H54 (cell line): ENCODE measurements around the gene DNM1.

Experiments used
- DNase-seq: peaks from one replicate; pipeline ENCODE4 v3.0.0; 2011; ENCODE audit warnings: low spot score, mixed read lengths; ENCODE audit not compliant: insufficient read length
- FAIRE-seq: peaks from 3 replicates; lab custom pipeline; 2011; peaks lifted over from hg19 to GRCh38; lab: Jason Lieb, UNC
- POLR2A ChIP-seq: IDR thresholded peaks from 2 replicates; pipeline ENCODE4 v1.6.1; 2011; ENCODE audit warnings: low read depth, mild to moderate bottlenecking, low read length

Gene DNM1

DNA sequence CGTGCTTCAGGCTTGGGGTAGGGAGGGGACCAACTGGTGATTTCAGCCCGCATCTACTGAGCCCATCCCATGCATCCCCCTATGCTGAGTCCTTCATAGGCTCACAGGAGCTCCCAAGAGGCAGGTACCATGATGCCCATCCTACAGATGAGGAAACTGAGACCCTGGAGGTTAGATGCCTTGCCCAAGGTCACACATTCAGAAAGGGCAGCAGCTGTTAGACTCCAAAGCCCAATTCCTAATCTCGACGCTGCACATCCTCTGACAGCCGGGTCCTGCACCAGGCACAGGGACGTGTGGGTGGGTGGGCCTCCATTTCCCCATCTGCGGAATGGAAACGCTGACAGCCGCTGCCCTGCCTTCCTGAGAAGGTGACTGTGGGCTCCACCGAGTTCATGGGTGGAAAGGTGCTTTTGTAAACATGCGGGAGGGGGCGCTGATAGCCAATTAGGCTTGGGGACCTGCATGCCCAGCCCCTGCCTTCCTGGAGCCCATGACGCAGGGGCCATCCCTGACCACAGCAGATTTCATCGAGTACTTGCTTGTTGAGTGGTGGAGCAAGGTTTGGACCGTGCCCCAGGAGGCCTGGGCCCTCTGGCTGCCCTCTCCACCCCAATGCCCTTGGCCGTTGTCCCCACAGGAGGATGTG lies 2.2 kb downstream of the DNM1 start:
- FAIRE-seq, result no peak
- DNase-seq, result no peak
- TF ChIP-seq POLR2A, result no peak

DNA sequence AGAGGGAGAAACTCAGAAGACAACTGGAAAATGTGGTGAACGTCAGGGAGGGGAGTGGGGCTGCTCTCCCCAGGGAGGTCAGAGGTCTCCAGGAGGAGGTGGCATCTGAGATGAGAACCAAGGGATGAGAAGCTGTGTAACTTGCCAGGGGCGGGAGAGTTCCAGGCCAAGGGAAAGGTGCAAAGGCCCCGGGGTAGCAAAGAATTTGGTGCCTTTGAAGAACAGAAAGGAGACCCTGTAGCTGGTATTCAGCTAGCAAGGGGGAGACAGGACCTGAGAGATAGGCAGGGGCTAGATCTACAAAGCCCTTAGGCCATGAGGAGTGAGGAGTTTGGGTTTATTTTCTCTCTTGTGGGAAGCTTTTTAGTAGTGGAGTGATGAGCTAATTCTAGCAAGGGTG lies 3.3 kb downstream of the DNM1 start:
- FAIRE-seq, result no peak

DNA sequence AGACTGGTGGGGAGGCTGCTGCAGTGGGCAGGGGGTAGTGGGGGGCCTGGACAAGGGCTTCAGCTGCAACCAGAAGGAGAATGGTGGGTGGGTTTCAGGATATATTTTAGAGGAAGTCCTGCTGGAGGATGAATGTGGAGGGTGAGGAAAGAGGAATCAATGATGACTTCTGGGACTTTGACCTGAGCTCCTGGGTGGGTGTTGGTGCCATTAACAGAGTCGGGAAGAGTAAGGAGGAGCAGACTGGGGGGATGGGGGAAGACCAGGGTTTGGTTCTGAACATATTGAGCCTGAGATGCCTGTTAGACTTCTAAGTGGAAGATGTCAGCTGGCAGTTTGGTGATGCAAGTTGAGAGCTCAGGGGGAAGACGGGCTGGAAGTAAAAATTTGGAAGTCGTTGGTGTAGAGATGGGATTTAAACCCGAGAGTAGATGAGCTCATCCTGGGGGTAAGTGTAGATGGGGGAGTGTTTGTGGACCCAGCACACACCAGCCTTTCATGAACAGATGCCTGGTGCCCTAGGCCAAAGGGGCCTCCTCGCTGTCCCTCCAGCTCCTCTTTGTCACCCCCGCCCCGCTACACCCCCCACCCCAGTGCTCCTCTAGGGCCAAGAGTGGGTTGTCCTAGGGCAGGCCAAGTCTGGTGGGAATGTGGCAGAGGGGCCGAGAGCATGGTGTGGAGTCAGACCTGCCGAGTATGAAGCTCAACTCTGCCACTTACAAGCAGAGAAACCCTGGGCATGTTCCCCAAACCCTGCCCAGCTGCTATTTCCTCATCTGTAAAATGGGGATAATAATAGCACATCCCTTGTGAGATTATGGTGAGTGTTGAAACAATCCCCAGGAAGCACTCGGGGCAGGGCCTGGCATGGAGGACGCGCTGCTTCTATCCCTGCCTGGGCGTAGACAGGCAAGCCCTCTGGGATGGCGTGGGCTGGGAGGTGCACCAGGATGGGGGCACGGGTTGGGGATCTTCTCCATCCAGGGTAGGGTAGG lies 4.0 kb downstream of the DNM1 start:
- DNase-seq (no peak), FAIRE-seq (no peak)
- TF ChIP-seq POLR2A, result no peak

More for the DNA sequence above, 3.3 kb downstream of the DNM1 start:
- TF ChIP-seq POLR2A, result no peak
- no peak for DNase-seq

DNA sequence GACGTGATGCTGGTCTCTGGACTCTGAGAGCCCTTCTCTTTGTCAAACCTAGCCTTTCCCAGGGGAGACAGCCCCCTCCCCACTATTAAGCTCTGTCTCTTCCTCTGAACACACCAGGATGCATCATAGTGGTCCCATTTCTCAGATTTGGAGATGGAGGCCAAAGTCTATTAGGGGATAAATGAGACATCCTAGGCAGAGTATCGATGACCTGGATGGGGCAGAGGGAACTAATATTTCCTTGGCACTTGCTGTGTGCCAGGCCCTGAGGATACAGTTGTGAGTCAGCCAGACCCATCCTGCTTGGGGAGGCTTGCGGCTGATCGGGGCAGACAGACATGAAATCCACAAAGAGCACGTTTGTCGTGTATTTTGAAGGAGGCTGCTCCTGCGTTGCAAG lies 5.2 kb downstream of the DNM1 start:
- TF ChIP-seq POLR2A, result no peak
- FAIRE-seq (no peak), DNase-seq (no peak)

DNA sequence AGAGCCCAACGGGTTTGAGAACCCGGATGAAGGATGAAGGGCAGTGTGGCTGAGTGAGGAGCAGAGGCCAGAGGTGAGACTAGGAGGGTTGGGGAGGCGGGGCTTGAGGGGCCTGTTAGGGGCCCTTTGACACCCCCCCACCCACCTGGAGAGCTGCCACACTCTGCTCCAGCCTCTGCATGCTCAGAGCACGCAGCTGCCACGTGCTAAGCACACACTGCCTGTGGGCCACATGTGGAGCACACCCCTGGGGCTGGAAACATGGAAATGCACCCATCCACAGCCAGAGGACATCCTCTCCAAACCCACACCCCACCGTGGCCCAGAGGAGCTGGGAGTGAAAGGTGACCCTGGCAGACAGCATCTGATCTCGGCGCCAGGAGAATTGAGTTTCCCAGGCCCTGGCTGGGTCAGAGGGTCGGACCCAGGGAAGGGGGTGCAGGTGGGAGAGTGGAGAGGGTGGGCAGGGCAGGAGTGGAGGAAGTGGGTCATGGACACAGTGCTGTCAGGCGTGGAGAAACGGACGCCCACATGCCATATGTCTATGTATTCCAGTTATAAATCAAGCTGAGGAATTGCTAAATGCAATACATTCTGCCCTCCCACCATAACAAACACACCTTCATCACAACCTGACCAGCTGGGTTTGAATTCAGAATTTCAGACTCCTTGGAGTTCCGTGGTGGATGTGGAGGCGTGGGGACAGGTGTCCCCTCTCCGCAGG lies 5.9 kb downstream of the DNM1 start:
- no peak for TF ChIP-seq POLR2A
- DNase-seq (no peak), FAIRE-seq (no peak)

DNA sequence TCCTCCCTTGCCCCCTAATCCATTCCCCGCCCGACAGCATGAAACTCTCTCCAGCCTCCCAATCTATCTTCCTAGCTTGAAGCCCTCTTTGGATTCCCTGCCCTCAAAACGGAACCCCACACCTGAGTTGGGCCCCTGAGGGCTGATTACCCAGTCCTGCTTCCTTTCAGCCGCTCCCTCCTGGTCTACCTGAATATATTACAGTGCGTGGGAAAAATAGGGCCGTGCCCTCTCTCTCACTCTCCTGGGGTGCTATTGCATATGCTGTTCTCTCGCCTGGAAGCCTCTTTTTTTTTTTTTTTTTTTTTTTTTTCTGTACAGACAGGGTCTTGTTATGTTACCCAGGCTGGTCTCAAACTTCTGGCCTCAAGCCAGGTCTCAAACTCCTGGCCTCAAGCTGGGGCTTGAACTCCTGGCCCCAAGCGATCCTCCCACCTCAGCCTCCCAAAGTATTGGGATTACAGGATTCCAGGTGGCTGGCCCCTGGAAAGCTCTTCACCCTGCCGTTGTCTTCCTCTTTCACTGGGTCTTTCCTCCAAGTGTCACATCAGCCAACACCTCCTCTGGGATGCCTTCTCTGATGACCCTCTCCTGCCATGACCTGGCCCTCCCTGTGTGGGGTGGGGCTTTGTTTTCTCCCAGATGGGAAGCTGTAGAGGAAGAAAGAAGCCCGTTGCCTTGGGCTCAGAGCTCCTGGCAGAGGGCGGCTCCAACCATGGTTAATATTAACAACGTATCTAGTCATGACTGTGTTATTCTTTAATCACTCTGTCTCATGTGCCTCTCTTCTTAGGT lies 8.2 kb downstream of the DNM1 start:
- FAIRE-seq (no peak), DNase-seq (no peak)
- TF ChIP-seq POLR2A, result no peak

DNA sequence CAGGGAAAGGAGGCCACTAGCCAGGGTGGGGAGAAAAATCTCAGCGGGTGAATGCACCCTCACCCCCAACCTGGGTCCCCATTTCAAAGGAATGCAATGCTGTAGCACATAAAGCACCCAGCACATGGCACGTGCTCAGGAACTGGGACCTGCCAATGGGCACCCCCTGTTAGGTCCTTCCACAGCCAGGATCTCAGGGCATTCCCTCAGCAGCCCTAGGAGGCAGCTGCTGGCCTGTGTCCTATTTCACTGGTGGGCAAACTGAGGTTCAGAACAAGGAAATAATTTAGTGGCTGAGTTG lies 8.8 kb downstream of the DNM1 start:
- DNase-seq, result no peak
- no peak for FAIRE-seq
- no peak for TF ChIP-seq POLR2A

DNA sequence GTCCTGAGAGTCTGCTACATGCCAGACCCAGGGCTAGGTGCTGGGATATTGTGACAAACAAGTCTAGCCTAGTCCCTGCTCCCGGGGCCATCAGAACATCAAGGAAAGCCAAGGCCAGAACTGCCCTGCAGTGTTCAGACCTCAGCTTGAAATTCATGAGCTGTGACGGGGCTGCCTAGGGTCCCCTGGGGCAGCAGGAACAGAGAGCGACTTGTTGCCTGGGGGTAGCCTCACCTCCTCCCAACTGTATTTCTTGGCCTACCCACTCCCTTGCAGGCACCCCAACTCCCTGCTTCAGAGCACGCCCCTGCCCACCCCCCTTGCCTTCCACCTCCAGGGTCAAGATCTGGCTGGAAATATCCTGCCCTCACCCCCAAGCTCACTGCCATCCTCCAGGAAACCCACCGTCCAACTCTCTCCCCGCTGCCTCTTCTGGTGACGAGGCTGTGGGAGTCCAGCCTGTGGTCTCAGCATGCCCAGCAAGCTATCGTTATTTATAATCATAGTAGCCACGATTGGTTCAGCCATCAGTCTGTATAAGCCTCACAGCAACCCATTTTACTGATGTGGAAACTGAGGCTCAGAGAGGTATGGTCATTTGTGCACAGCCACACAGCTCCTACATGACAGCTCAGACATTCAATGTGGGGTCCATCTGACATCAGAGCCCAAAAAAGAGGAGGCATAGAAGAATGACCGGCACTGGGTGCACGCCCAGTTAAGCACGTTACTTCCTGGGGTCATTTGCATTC lies 10.7 kb downstream of the DNM1 start:
- TF ChIP-seq POLR2A, result no peak
- FAIRE-seq (no peak), DNase-seq (no peak)

DNA sequence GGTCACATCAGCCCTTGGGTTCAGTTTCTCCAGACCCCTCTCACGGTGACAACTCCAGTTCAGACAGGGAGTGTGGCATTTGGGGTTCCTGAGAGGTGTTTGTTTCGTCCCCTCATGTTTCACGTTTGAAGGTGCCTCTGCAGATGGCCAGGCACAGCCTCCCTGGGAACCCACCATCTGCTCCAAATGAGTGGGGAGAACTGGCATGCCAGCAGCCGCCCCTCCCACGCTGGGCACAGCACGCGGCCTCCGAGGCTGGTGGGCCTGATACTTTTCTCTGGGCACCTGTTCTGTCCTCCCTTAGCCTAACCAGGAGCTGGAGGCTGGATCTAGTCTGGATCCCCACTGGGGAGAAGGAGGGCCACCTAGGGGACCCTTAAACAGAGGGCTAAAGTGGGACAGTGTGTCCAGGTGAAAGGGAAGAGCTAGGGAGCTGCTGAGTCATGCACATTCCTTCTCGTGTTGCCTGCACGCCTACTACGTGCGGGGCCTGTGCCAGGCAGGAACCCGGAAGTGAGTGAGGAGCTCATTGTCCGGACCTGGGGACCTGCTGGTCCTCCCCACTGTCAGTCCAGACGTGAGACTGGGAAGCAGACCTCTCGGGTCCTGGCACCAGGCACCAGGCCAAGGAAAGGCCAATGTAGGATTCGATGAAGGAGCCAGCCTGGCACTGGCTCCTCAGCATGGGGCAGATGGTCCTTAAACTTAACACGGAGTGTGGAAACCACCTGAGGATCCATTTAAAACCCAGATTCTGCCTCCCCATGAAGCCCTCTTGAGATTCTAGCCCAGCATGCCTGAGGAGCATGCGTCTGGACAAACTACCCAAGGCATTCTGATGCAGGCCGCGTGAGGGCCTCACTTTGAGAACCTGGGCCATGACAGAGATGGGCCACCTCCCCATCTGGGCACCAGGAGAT lies 11.7 kb downstream of the DNM1 start:
- peak; percentile 72 for DNase-seq
- no peak for TF ChIP-seq POLR2A
- no peak for FAIRE-seq

DNA sequence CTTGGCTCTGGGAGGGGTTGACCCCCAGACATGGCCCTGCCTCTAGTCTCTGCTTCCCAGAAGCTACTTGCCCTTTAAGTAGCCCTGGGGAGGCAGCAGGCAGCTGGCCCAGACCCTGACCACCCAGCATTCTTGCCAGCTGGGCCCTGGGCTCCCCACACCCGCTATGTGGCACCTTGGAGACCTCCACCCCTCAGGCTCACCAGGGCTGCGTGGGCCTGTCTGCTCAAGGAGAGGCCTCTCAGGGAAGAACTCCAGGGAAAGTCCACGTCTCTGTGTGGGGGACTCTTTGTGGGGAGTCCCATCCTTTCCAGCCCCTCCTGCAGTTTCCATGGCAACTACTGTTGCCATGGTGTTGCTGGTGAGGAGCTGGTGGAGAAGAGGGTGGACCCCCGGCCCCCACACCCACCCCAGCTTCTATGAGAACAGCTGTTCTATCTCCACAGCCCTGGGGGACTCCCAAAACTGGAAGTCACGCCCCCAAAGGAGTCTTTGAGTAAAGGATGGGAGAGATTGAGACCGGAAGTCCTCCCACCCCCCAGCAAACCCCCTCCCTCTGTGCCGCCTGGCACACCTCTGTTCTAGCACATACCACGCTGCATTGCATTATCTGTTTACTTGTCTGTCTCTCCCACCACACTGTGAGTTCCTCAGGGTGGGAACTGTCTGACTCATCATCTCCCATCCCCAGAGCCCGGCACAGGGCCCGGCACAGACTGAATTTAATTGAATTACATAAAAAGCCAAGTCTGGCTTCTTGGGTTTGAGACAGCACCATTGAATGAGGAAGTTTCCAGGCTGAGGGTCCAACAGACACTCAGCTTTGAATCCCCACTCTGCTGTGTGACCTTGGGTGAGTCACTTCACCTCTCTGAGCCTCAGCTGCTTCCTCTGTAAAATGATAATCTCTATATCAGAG lies 12.6 kb downstream of the DNM1 start:
- FAIRE-seq (no peak), DNase-seq (no peak)
- no peak for TF ChIP-seq POLR2A
